ENCODE results near the gene CD40.

The CD40 gene

GRCh38 chr20:46130534-46130933, 12.4 kb downstream of the CD40 start:
- DNase-seq (ENCODE audit: low read depth), result no peak
- TF ChIP-seq CTCF (conservative IDR thresholded peaks at IDR 0.05; ENCODE audit: low read depth, low read length), result no peak
- no peak overlapping the region for H3K4me3 ChIP-seq (ENCODE audit: low read depth, low read length)

GRCh38 chr20:46131396-46131795, 13.3 kb downstream of the CD40 start:
- DNase-seq (ENCODE audit: low read depth), result peak; percentile 68
- H3K4me3 ChIP-seq (ENCODE audit: low read depth, low read length), result no peak overlapping the region
- no peak for TF ChIP-seq CTCF (conservative IDR thresholded peaks at IDR 0.05; ENCODE audit: low read depth, low read length)

GRCh38 chr20:46132705-46133120, 14.6 kb downstream of the CD40 start:
- peak; percentile 69 for DNase-seq (ENCODE audit: low read depth)
- TF ChIP-seq CTCF (conservative IDR thresholded peaks at IDR 0.05; ENCODE audit: low read depth, low read length), result peak; percentile 88

GRCh38 chr20:46133886-46134654, 16.0 kb downstream of the CD40 start:
- no peak for TF ChIP-seq CTCF (conservative IDR thresholded peaks at IDR 0.05; ENCODE audit: low read depth, low read length)
- H3K4me3 ChIP-seq (ENCODE audit: low read depth, low read length), result no peak overlapping the region
- no peak for DNase-seq (ENCODE audit: low read depth)

More at GRCh38 chr20:46132705-46133120, 14.6 kb downstream of the CD40 start:
- no peak overlapping the region for H3K4me3 ChIP-seq (ENCODE audit: low read depth, low read length)

GRCh38 chr20:46134716-46135115, 16.6 kb downstream of the CD40 start:
- H3K4me3 ChIP-seq (ENCODE audit: low read depth, low read length), result no peak overlapping the region
- no peak for TF ChIP-seq CTCF (conservative IDR thresholded peaks at IDR 0.05; ENCODE audit: low read depth, low read length)
- DNase-seq (ENCODE audit: low read depth), result no peak

GRCh38 chr20:46135856-46136633, 17.9 kb downstream of the CD40 start:
- H3K4me3 ChIP-seq (ENCODE audit: low read depth, low read length), result no peak overlapping the region
- no peak for TF ChIP-seq CTCF (conservative IDR thresholded peaks at IDR 0.05; ENCODE audit: low read depth, low read length)
- no peak for DNase-seq (ENCODE audit: low read depth)
